ENCODE results near the gene GTF3C2. TPM values are rescaled to one million over a fixed set of nuclear protein-coding genes. Genes with fewer than 3 reads are reported as not detected.
A peak's percentile ranks its signal among the peaks of the same experiment; 100 is the strongest.
"Not testable (repeated sequence)": the region's sequence is repeated elsewhere in the genome, so short reads cannot be mapped to it uniquely, and the experiment has no call there.

GTF3C2 gene
- total and polyA plus RNA-seq, 8 donors: 45.2 to 71.7 (median 66.5) TPM

- peak overlapping the region; percentile 93 to 96 for H3K27ac ChIP-seq
- H3K27me3 ChIP-seq: no peaks in the 10 kb centered on the region
- intact Hi-C loops (cut with DNase I): no loop called here
- H3K9me3 ChIP-seq: no peaks in the 10 kb centered on the region
- TF ChIP-seq CTCF (IDR thresholded peaks at IDR 0.05): no peak
- DNase-seq: peak; percentile 11 to 85 (median 45)
- H3K4me3 ChIP-seq: peak overlapping the region; percentile 95 to 97
- ATAC-seq: peak; percentile 51
- peaks cover 22 to 43% of the 10 kb centered on the region in 2 donors for H3K4me1 ChIP-seq
- no peaks in the 10 kb centered on the region for H3K36me3 ChIP-seq
Measured at GRCh38 chr2:27356056-27356381, 545 bp downstream of the GTF3C2 start.

- Histone ChIP-seq H3K36me3 (peaks cover 0 to 9% of the 10 kb centered on the region in 2 donors), H3K27me3 (no peaks in the 10 kb centered on the region), H3K9me3 (no peaks in the 10 kb centered on the region), H3K4me3 (no peak overlapping the region), H3K27ac (no peak overlapping the region), H3K4me1 (peaks cover 22 to 43% of the 10 kb centered on the region in 2 donors)
- intact Hi-C loops (cut with DNase I): no loop called here
- no peak for TF ChIP-seq CTCF (IDR thresholded peaks at IDR 0.05)
- ATAC-seq (no peak), DNase-seq (no peak)
Measured at GRCh38 chr2:27354597-27354927, 2.0 kb downstream of the GTF3C2 start.

GRCh38 chr2:27353762-27354596 lies 2.6 kb downstream of the GTF3C2 start:
- no peak for TF ChIP-seq CTCF (IDR thresholded peaks at IDR 0.05)
- Histone ChIP-seq H3K4me3 (no peak overlapping the region), H3K27ac (peak overlapping the region in 1 of 2 donors; percentile 28), H3K9me3 (no peaks in the 10 kb centered on the region), H3K4me1 (peaks cover 22 to 43% of the 10 kb centered on the region in 2 donors), H3K27me3 (no peaks in the 10 kb centered on the region), H3K36me3 (peaks cover 0 to 9% of the 10 kb centered on the region in 2 donors)
- DNase-seq: no peak
- intact Hi-C loops (cut with DNase I): no loop called here
- no peak for ATAC-seq

- H3K4me3 ChIP-seq; intact Hi-C loops (cut with DNase I); H3K36me3 ChIP-seq; DNase-seq; H3K27ac ChIP-seq; ATAC-seq; H3K9me3 ChIP-seq; H3K27me3 ChIP-seq: not testable (repeated sequence)
- H3K4me1 ChIP-seq: peaks cover 22 to 40% of the 10 kb centered on the region in 2 donors
Measured at GRCh38 chr2:27353386-27353761, 3.2 kb downstream of the GTF3C2 start.

- no peak for DNase-seq
Measured at GRCh38 chr2:27351802-27352598, 4.6 kb downstream of the GTF3C2 start.

More at GRCh38 chr2:27351802-27352598, 4.6 kb downstream of the GTF3C2 start:
- Histone ChIP-seq H3K27me3 (no peaks in the 10 kb centered on the region), H3K4me3 (no peak overlapping the region), H3K4me1 (peaks cover 16 to 26% of the 10 kb centered on the region in 2 donors), H3K9me3 (no peaks in the 10 kb centered on the region), H3K27ac (no peak overlapping the region), H3K36me3 (peaks cover 0 to 9% of the 10 kb centered on the region in 2 donors)
- no peak for ATAC-seq
- no peak for TF ChIP-seq CTCF (IDR thresholded peaks at IDR 0.05)
- intact Hi-C loops (cut with DNase I): no loop called here

All from left lung (tissue), 10 donors.